Thoracic aorta (tissue), 2 donors: ENCODE measurements around the gene CES1. TPM values are rescaled to one million over a fixed set of nuclear protein-coding genes. Genes with fewer than 3 reads are reported as not detected.
"Not testable (repeated sequence)": the region's sequence is repeated elsewhere in the genome, so short reads cannot be mapped to it uniquely, and the experiment has no call there.

Source experiments
- ATAC-seq: fragments of 150-250 bp; one replicate; pipeline ENCODE4 v1.8.0; 2017; ENCODE audit warnings: low read depth; ENCODE audit not compliant: insufficient number of reproducible peaks, low FRiP score
- DNase-seq: peaks from one replicate; pipeline ENCODE4 v3.0.0-alpha.2; 2020; ENCODE audit warnings: low spot score
- H3K27ac ChIP-seq, 2 donors: fragments of 200-600 bp; sonication (generic); 1 replicate in 1 of 2; 2 replicates in 1 of 2; pipeline ENCODE4 v1.5.1; 2016; ENCODE audit warnings: mild to moderate bottlenecking in 2 of 2, moderate library complexity in 2 of 2
- H3K27me3 ChIP-seq: fragments of 200-600 bp; sonication (generic); replicated peaks from 2 replicates; pipeline ENCODE4 v1.6.0; 2016; ENCODE audit warnings: mild to moderate bottlenecking; ENCODE audit not compliant: insufficient read depth
- H3K36me3 ChIP-seq: fragments of 200-600 bp; sonication (generic); one replicate; pipeline ENCODE4 v1.5.1; 2016
- H3K4me1 ChIP-seq, 2 donors: fragments of 200-600 bp; sonication (generic); 1 replicate in 1 of 2; 2 replicates in 1 of 2; pipeline versions ENCODE4 v1.5.1 to v1.6.0; 2016; ENCODE audit warnings: low read depth in 2 of 2, mild to moderate bottlenecking in 1 of 2; ENCODE audit not compliant: control insufficient read depth in 1 of 2
- H3K4me3 ChIP-seq: fragments of 200-600 bp; sonication (generic); 2 replicates; pipeline ENCODE4 v1.5.1; 2016; ENCODE audit warnings: mild to moderate bottlenecking
- H3K9me3 ChIP-seq: fragments of 200-600 bp; sonication (generic); 2 replicates; pipeline ENCODE4 v1.5.1; 2016
- CTCF ChIP-seq: fragments of 200-600 bp; sonication (generic); IDR thresholded peaks from one replicate; pipeline ENCODE4 v1.5.1; 2019; ENCODE audit warnings: antibody characterized with exemption
- total RNA-seq, 2 donors: library from RNA; depleted of rRNA; stranded (reverse); fragments of >200 nt; gene quantifications; one replicate each; pipeline versions ENCODE4 v1.1.0 to v1.2.3, GENCODE V29; 2016

The CES1 gene
- total RNA-seq, 2 donors from 2014 or later: 22.7 to 24.8 TPM

GRCh38 chr16:55812951-55813350, 19.9 kb downstream of the CES1 start:
- DNase-seq (no peak), ATAC-seq (no peak)
- H3K36me3 ChIP-seq: no peaks in the 10 kb centered on the region

GRCh38 chr16:55811811-55812210, 21.1 kb downstream of the CES1 start:
- no peak for TF ChIP-seq CTCF
- Histone ChIP-seq H3K4me3 (no peak overlapping the region), H3K27ac (no peak overlapping the region), H3K9me3 (no peaks in the 10 kb centered on the region), H3K36me3 (no peaks in the 10 kb centered on the region), H3K27me3 (no peaks in the 10 kb centered on the region), H3K4me1 (no peaks in the 10 kb centered on the region)
- ATAC-seq (no peak), DNase-seq (no peak)

More at GRCh38 chr16:55812951-55813350, 19.9 kb downstream of the CES1 start:
- no peak for TF ChIP-seq CTCF
- Histone ChIP-seq H3K4me3 (no peak overlapping the region), H3K9me3 (no peaks in the 10 kb centered on the region), H3K4me1 (no peaks in the 10 kb centered on the region), H3K27ac (no peak overlapping the region), H3K27me3 (no peaks in the 10 kb centered on the region)

- Histone ChIP-seq H3K4me3 (no peak overlapping the region), H3K27ac (no peak overlapping the region), H3K36me3 (no peaks in the 10 kb centered on the region), H3K27me3 (no peaks in the 10 kb centered on the region), H3K9me3 (no peaks in the 10 kb centered on the region), H3K4me1 (no peaks in the 10 kb centered on the region)
- no peak for TF ChIP-seq CTCF
- DNase-seq (no peak), ATAC-seq (no peak)
Measured at GRCh38 chr16:55810451-55810961, 22.4 kb downstream of the CES1 start.

GRCh38 chr16:55809851-55810250, 23.0 kb downstream of the CES1 start:
- no peak for ATAC-seq
- H3K4me3 ChIP-seq: no peak overlapping the region
- no peak for TF ChIP-seq CTCF
- H3K36me3 ChIP-seq: no peaks in the 10 kb centered on the region
- H3K9me3 ChIP-seq: no peaks in the 10 kb centered on the region
- no peak for DNase-seq
- no peak overlapping the region for H3K27ac ChIP-seq
- H3K4me1 ChIP-seq: no peaks in the 10 kb centered on the region
- H3K27me3 ChIP-seq: no peaks in the 10 kb centered on the region

GRCh38 chr16:55809386-55809785, 23.5 kb downstream of the CES1 start:
- Histone ChIP-seq H3K36me3 (no peaks in the 10 kb centered on the region), H3K4me3 (no peak overlapping the region), H3K27ac (no peak overlapping the region), H3K4me1 (no peaks in the 10 kb centered on the region), H3K27me3 (no peaks in the 10 kb centered on the region), H3K9me3 (no peaks in the 10 kb centered on the region)
- ATAC-seq (no peak), DNase-seq (no peak)
- TF ChIP-seq CTCF: no peak

- not testable (repeated sequence) for H3K9me3 ChIP-seq, H3K27me3 ChIP-seq, H3K36me3 ChIP-seq, H3K4me1 ChIP-seq, ATAC-seq, DNase-seq, H3K4me3 ChIP-seq, H3K27ac ChIP-seq
Measured at GRCh38 chr16:55808286-55808685, 24.6 kb downstream of the CES1 start.

GRCh38 chr16:55805104-55805503, 27.8 kb downstream of the CES1 start:
- DNase-seq, H3K4me3 ChIP-seq, H3K27me3 ChIP-seq, ATAC-seq, H3K27ac ChIP-seq, H3K9me3 ChIP-seq, H3K4me1 ChIP-seq, H3K36me3 ChIP-seq: not testable (repeated sequence)

- not testable (repeated sequence) for H3K36me3 ChIP-seq, H3K4me1 ChIP-seq, H3K27ac ChIP-seq, ATAC-seq, H3K27me3 ChIP-seq, DNase-seq, H3K9me3 ChIP-seq, H3K4me3 ChIP-seq
Measured at GRCh38 chr16:55803681-55804080, 29.2 kb downstream of the CES1 start.
